ENCODE measurements around the gene PRKG1. TPM values are rescaled to one million over a fixed set of nuclear protein-coding genes. Genes with fewer than 3 reads are reported as not detected.
A peak's percentile ranks its signal among the peaks of the same experiment; 100 is the strongest.

PRKG1 gene
- total RNA-seq, 1 donor from 2014 or later: 0.17 TPM

- no peak for TF ChIP-seq CTCF (conservative IDR thresholded peaks at IDR 0.05; ENCODE audit: low read depth, low read length)
- H3K4me3 ChIP-seq (ENCODE audit: low read depth, low read length): no peak overlapping the region
- DNase-seq (ENCODE audit: low read depth): no peak
These were observed 168.1 kb downstream of the PRKG1 start for GRCh38 chr10:51242393-51242792.

DNA sequence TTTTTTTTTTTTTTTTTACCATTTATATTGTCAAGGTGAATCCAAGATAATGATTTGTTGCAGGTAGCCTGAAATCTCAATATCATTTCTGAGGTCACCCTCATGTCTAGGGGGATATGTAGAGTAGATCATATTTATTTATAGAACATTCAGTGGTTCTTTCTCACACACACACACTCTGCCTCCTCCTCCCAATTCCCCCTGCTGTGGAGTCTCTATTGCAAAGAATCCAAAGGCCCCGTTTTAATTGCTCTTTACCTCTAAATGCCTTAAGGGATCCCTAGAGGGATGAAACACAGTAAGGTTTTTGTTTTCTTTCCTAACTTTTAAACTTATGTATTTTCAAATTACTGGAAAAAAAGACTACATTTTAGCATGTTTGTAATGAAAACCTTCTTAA is 170.0 kb downstream of the PRKG1 start:
- no peak for TF ChIP-seq CTCF (conservative IDR thresholded peaks at IDR 0.05; ENCODE audit: low read depth, low read length)
- DNase-seq (ENCODE audit: low read depth): no peak
- H3K4me3 ChIP-seq (ENCODE audit: low read depth, low read length): no peak overlapping the region

- peak; percentile 56 for DNase-seq (ENCODE audit: low read depth)
- no peak overlapping the region for H3K4me3 ChIP-seq (ENCODE audit: low read depth, low read length)
- no peak for TF ChIP-seq CTCF (conservative IDR thresholded peaks at IDR 0.05; ENCODE audit: low read depth, low read length)
These were observed 170.6 kb downstream of the PRKG1 start for GRCh38 chr10:51244748-51245490.

- no peak for DNase-seq (ENCODE audit: low read depth)
- no peak for TF ChIP-seq CTCF (conservative IDR thresholded peaks at IDR 0.05; ENCODE audit: low read depth, low read length)
These were observed 171.9 kb downstream of the PRKG1 start for GRCh38 chr10:51246156-51246555.

GRCh38 chr10:51250278-51250920 is 176.1 kb downstream of the PRKG1 start:
- DNase-seq (ENCODE audit: low read depth): no peak
- TF ChIP-seq CTCF (conservative IDR thresholded peaks at IDR 0.05; ENCODE audit: low read depth, low read length): no peak
- H3K4me3 ChIP-seq (ENCODE audit: low read depth, low read length): no peak overlapping the region

More at GRCh38 chr10:51246156-51246555, 171.9 kb downstream of the PRKG1 start:
- no peak overlapping the region for H3K4me3 ChIP-seq (ENCODE audit: low read depth, low read length)

DNA sequence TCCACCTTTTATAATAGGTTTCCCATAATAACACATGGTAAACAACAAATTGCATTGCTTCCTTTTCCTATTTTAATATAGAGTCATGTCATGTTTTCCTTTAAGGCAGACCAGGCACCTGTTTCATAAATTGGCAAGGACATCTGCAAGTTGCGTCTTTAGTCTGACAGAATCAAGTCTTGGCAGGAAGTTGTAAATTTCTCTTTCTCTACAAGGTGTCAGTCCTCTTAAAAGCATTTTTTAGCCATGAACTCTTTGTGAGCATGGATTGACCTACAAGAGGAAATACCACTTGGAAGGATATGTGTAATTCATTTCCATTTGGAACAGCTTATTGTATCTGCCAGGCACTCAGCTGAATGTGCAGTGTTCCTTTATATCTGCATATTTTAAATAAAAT is 176.8 kb downstream of the PRKG1 start:
- DNase-seq (ENCODE audit: low read depth): no peak
- TF ChIP-seq CTCF (conservative IDR thresholded peaks at IDR 0.05; ENCODE audit: low read depth, low read length): no peak
- H3K4me3 ChIP-seq (ENCODE audit: low read depth, low read length): no peak overlapping the region

Data from epithelial cell of proximal tubule (primary cell).